HUDEP-2 (cell line): Measurements from ENCODE around the gene ING2.

Experiments used
- DNase-seq, 76 experiments: peaks; one replicate each; lab custom pipeline; 2025; ENCODE audit not compliant: unreplicated experiment in 76 of 76; lab: John Stamatoyannopoulos, UW

ING2 gene

GRCh38 chr4:183499389-183499788 is 5.5 kb upstream of the ING2 start:
- peak in 5 of 76 experiments; percentile 5 to 12 (median 7) for DNase-seq

GRCh38 chr4:183499801-183500200 is 5.1 kb upstream of the ING2 start:
- no peak for DNase-seq

GRCh38 chr4:183503497-183504063 is 1.3 kb upstream of the ING2 start:
- peak in 40 of 76 experiments; percentile 3 to 65 (median 40) for DNase-seq

GRCh38 chr4:183504064-183504929 is 561 bp upstream of the ING2 start:
- DNase-seq, result peak; percentile 58 to 99 (median 97)

- DNase-seq, result peak in 75 of 76 experiments; percentile 38 to 91 (median 74)
Measured at GRCh38 chr4:183505611-183506388, 942 bp downstream of the ING2 start.

GRCh38 chr4:183506389-183506735 is 1.5 kb downstream of the ING2 start:
- no peak for DNase-seq

GRCh38 chr4:183507925-183508696 is 3.3 kb downstream of the ING2 start:
- peak in 36 of 76 experiments; percentile 1 to 66 (median 34) for DNase-seq

- no peak for DNase-seq
Measured at GRCh38 chr4:183508697-183509335, 4.0 kb downstream of the ING2 start.

GRCh38 chr4:183515411-183515810 is 10.6 kb downstream of the ING2 start:
- no peak for DNase-seq

- DNase-seq, result no peak
Measured at GRCh38 chr4:183517194-183517593, 12.3 kb downstream of the ING2 start.

GRCh38 chr4:183517781-183518180 is 12.9 kb downstream of the ING2 start:
- no peak for DNase-seq

GRCh38 chr4:183522821-183523220 is 18.0 kb downstream of the ING2 start:
- no peak for DNase-seq

GRCh38 chr4:183527326-183527725 is 22.5 kb downstream of the ING2 start:
- DNase-seq, result no peak

GRCh38 chr4:183532821-183533220 is 28.0 kb downstream of the ING2 start:
- no peak for DNase-seq

GRCh38 chr4:183533698-183534097 is 28.8 kb downstream of the ING2 start:
- DNase-seq, result no peak

- no peak for DNase-seq
Measured at GRCh38 chr4:183540410-183541009, 35.7 kb downstream of the ING2 start.

GRCh38 chr4:183541010-183541751 is 36.3 kb downstream of the ING2 start:
- no peak for DNase-seq

- no peak for DNase-seq
Measured at GRCh38 chr4:183541752-183542040, 36.8 kb downstream of the ING2 start.

GRCh38 chr4:183543435-183543834 is 38.6 kb downstream of the ING2 start:
- DNase-seq, result no peak
